ENCODE data around the gene TBL3.
"Not testable (repeated sequence)": the region's sequence is repeated elsewhere in the genome, so short reads cannot be mapped to it uniquely, and the experiment has no call there.

GRCh38 chr16:1962161-1963153 is 9.4 kb upstream of the TBL3 start:
- not testable (repeated sequence) for TF ChIP-seq CTCF (conservative IDR thresholded peaks at IDR 0.05; ENCODE audit: low read length); EZH2phosphoT487 (IDR thresholded peaks at IDR 0.05; ENCODE audit: borderline replicate concordance)
